H1 (cell line): ENCODE data around the gene CARD16. TPM values are rescaled to one million over a fixed set of nuclear protein-coding genes. Genes with fewer than 3 reads are reported as not detected.

Experiments used
- CTCF ChIA-PET: fragments of 300-600 bp; sonication (Branson Sonifier 250); formaldehyde crosslinking; loops from one replicate; lab custom pipeline; 2021; ENCODE audit not compliant: partially characterized antibody; lab: Charles Lee
- POLR2A ChIA-PET: fragments of 300-600 bp; sonication (Branson Sonifier 250); formaldehyde crosslinking; loops from one replicate; lab custom pipeline; 2021; ENCODE audit warnings: inconsistent platforms; ENCODE audit not compliant: partially characterized antibody; lab: Charles Lee
- DNase-seq, 2 experiments: peaks; one replicate each; pipeline versions ENCODE4 v3.0.0 to v3.0.0-alpha.2; 2010 to 2022; ENCODE audit warnings: low spot score in 2 of 2, low read depth in 1 of 2, mixed read lengths in 1 of 2
- FAIRE-seq: peaks from 2 replicates; lab custom pipeline; 2011; peaks lifted over from hg19 to GRCh38; lab: Jason Lieb, UNC
- H2AFZ ChIP-seq: 2 replicates; pipeline ENCODE4 v1.8.1; 2012; ENCODE audit warnings: low read length, inconsistent platforms
- H2AK5ac ChIP-seq: 2 replicates; pipeline ENCODE4 v1.6.1; 2013; ENCODE audit warnings: low read depth, low read length
- H2BK120ac ChIP-seq: replicated peaks from 2 replicates; pipeline ENCODE3; 2013; ENCODE audit warnings: low read depth, low read length, inconsistent platforms
- H2BK12ac ChIP-seq: 2 replicates; pipeline ENCODE4 v1.6.1; 2013; ENCODE audit warnings: low read depth, low read length
- H2BK15ac ChIP-seq: 2 replicates; pipeline ENCODE4 v1.6.1; 2013; ENCODE audit warnings: low read length
- H2BK20ac ChIP-seq: 2 replicates; pipeline ENCODE4 v1.6.1; 2013; ENCODE audit warnings: low read length
- H2BK5ac ChIP-seq: 2 replicates; pipeline ENCODE4 v1.6.1; 2013; ENCODE audit warnings: low read depth, low read length
- H3K14ac ChIP-seq: 2 replicates; pipeline ENCODE4 v1.6.1; 2013; ENCODE audit warnings: inconsistent platforms; ENCODE audit not compliant: insufficient read length
- H3K18ac ChIP-seq: 2 replicates; pipeline ENCODE4 v1.6.1; 2013; ENCODE audit warnings: low read length; ENCODE audit errors: extremely low read depth
- H3K23ac ChIP-seq: 2 replicates; pipeline ENCODE4 v1.6.1; 2013; ENCODE audit warnings: inconsistent platforms; ENCODE audit not compliant: insufficient read length
- H3K23me2 ChIP-seq: 2 replicates; pipeline ENCODE4 v1.6.1; 2013; ENCODE audit warnings: low read depth, low read length
- H3K27ac ChIP-seq: 2 replicates; pipeline ENCODE4 v1.6.1; 2011; ENCODE audit warnings: low read depth, low read length, inconsistent platforms
- H3K27me3 ChIP-seq, 4 experiments: replicated peaks in 1 of 4; 1 replicate in 1 of 4; 2 replicates in 3 of 4; pipeline versions ENCODE4 v1.6.1 to v1.8.1; 2011 to 2013; ENCODE audit warnings: low read length in 3 of 4, mild to moderate bottlenecking in 3 of 4, inconsistent platforms in 2 of 4, mixed read lengths in 2 of 4, moderate library complexity in 1 of 4; ENCODE audit not compliant: control insufficient read depth in 3 of 4, insufficient read depth in 3 of 4; ENCODE audit errors: extremely low read depth in 1 of 4
- H3K36me3 ChIP-seq, 4 experiments: 2 replicates each; pipeline versions ENCODE4 v1.6.1 to v1.8.1; 2011 to 2013; ENCODE audit warnings: mild to moderate bottlenecking in 4 of 4, low read length in 3 of 4, moderate library complexity in 2 of 4, control low read depth in 1 of 4, inconsistent platforms in 1 of 4; ENCODE audit not compliant: insufficient read depth in 4 of 4, control insufficient read depth in 2 of 4
- H3K4ac ChIP-seq: replicated peaks from 2 replicates; pipeline ENCODE3; 2013; ENCODE audit warnings: low read length, low read depth, mixed read lengths, inconsistent platforms; ENCODE audit not compliant: insufficient read length
- H3K4me1 ChIP-seq, 4 experiments: replicated peaks in 1 of 4; 1 replicate in 1 of 4; 2 replicates in 3 of 4; pipeline versions ENCODE4 v1.6.1 to v1.8.1; 2011 to 2013; ENCODE audit warnings: low read length in 3 of 4, inconsistent platforms in 2 of 4, mixed read lengths in 1 of 4; ENCODE audit not compliant: insufficient read depth in 4 of 4, control insufficient read depth in 3 of 4
- H3K4me2 ChIP-seq, 2 experiments: 2 replicates each; pipeline versions ENCODE4 v1.6.1 to v1.8.1; 2011 to 2013; ENCODE audit warnings: low read depth in 2 of 2, low read length in 2 of 2, control low read depth in 1 of 2, inconsistent platforms in 1 of 2, mild to moderate bottlenecking in 1 of 2; ENCODE audit not compliant: insufficient read depth in 1 of 2
- H3K4me3 ChIP-seq, 4 experiments: fragments of 200-600, 300-600 bp in 1 of 4; sonication (generic), shearing (Covaris generic), sonication (Bioruptor Twin) in 1 of 4; 2 replicates each; pipeline versions ENCODE4 v1.5.1 to v1.8.1; 2011 to 2016; ENCODE audit warnings: low read length in 4 of 4, low read depth in 3 of 4, control low read depth in 2 of 4, inconsistent platforms in 2 of 4, mild to moderate bottlenecking in 2 of 4, mixed read lengths in 1 of 4, moderate library complexity in 1 of 4; ENCODE audit not compliant: insufficient read depth in 2 of 4; ENCODE audit errors: extremely low read depth in 1 of 4
- H3K56ac ChIP-seq: replicated peaks from 2 replicates; pipeline ENCODE3; 2013; ENCODE audit warnings: low read depth, mild to moderate bottlenecking, mixed read lengths, low read length, inconsistent platforms; ENCODE audit not compliant: insufficient read length
- H3K79me1 ChIP-seq: 2 replicates; pipeline ENCODE4 v1.6.1; 2013; ENCODE audit warnings: low read depth, low read length, control low read depth
- H3K79me2 ChIP-seq, 2 experiments: 2 replicates each; pipeline versions ENCODE4 v1.6.1 to v1.8.1; 2012 to 2013; ENCODE audit warnings: low read length in 2 of 2, mild to moderate bottlenecking in 2 of 2, inconsistent platforms in 1 of 2; ENCODE audit not compliant: insufficient read depth in 2 of 2, control insufficient read depth in 1 of 2
- H3K9ac ChIP-seq, 4 experiments: replicated peaks in 1 of 4; 1 replicate in 1 of 4; 2 replicates in 3 of 4; pipeline versions ENCODE4 v1.6.1 to v1.8.1; 2011 to 2013; ENCODE audit warnings: low read depth in 3 of 4, low read length in 3 of 4, control low read depth in 2 of 4, mild to moderate bottlenecking in 2 of 4, moderate library complexity in 2 of 4, inconsistent platforms in 1 of 4; ENCODE audit errors: extremely low read depth in 1 of 4
- H3K9me3 ChIP-seq, 2 experiments: 2 replicates each; pipeline versions ENCODE4 v1.6.1 to v1.8.1; 2012 to 2013; ENCODE audit warnings: mild to moderate bottlenecking in 2 of 2, moderate library complexity in 2 of 2, control low read depth in 1 of 2, inconsistent platforms in 1 of 2, low read depth in 1 of 2, low read length in 1 of 2, mixed read lengths in 1 of 2; ENCODE audit not compliant: insufficient read depth in 2 of 2
- H4K20me1 ChIP-seq, 2 experiments: replicated peaks in 1 of 2; 2 replicates each; pipeline versions ENCODE3 to v1.8.1; 2011 to 2013; ENCODE audit warnings: inconsistent platforms in 2 of 2, low read length in 2 of 2, mild to moderate bottlenecking in 1 of 2; ENCODE audit not compliant: insufficient read depth in 2 of 2, control insufficient read depth in 1 of 2
- H4K5ac ChIP-seq: 2 replicates; pipeline ENCODE4 v1.6.1; 2013; ENCODE audit warnings: low read length, low read depth, mixed read lengths, inconsistent platforms; ENCODE audit not compliant: insufficient read length
- H4K8ac ChIP-seq: 2 replicates; pipeline ENCODE4 v1.8.0; 2013; ENCODE audit warnings: mild to moderate bottlenecking, moderate library complexity, low read length, inconsistent platforms; ENCODE audit not compliant: insufficient read depth; ENCODE audit errors: extremely low read depth
- H4K91ac ChIP-seq: replicated peaks from 2 replicates; pipeline ENCODE3; 2013; ENCODE audit warnings: low read length, mixed read lengths, inconsistent platforms; ENCODE audit not compliant: insufficient read length
- BACH1 ChIP-seq: IDR thresholded peaks from 2 replicates; pipeline ENCODE4 v1.6.1; 2012; ENCODE audit warnings: low read length, improper control_type of control experiment
- CBX5 ChIP-seq: fragments of 300-800, 300-1000 bp; sonication (generic); IDR thresholded peaks from 2 replicates; pipeline ENCODE4 v1.7.1; 2016; ENCODE audit warnings: antibody characterized with exemption, low read length, low read depth
- CHD2 ChIP-seq: IDR thresholded peaks from 2 replicates; pipeline ENCODE4 v1.6.1; 2012; ENCODE audit warnings: low read length, improper control_type of control experiment
- EGR1 ChIP-seq: IDR thresholded peaks from 2 replicates; pipeline ENCODE4 v1.6.1; 2011; ENCODE audit warnings: low read depth, low read length, borderline replicate concordance
- GTF2F1 ChIP-seq: IDR thresholded peaks from 2 replicates; pipeline ENCODE4 v1.6.1; 2012; ENCODE audit warnings: low read depth, low read length, improper control_type of control experiment, borderline replicate concordance
- HDAC2 ChIP-seq, 2 experiments: fragments of 300-600 bp in 1 of 2; sonication (generic) in 1 of 2; IDR thresholded peaks; 2 replicates each; pipeline ENCODE4 v1.6.1; 2011 to 2012; ENCODE audit warnings: low read depth in 2 of 2, low read length in 2 of 2, mild to moderate bottlenecking in 2 of 2, moderate library complexity in 2 of 2, borderline replicate concordance in 1 of 2, inconsistent platforms in 1 of 2
- KDM4A ChIP-seq: IDR thresholded peaks from one replicate; pipeline ENCODE4 v1.7.1; 2012; ENCODE audit warnings: low read depth, mild to moderate bottlenecking, moderate library complexity, low read length, inconsistent platforms; ENCODE audit not compliant: severe bottlenecking
- PHF8 ChIP-seq: fragments of 200-600 bp; sonication (generic); conservative IDR thresholded peaks from 2 replicates; pipeline ENCODE4 v1.7.1; 2012; ENCODE audit warnings: low read depth, mild to moderate bottlenecking, inconsistent platforms, low read length, moderate library complexity
- SIN3A ChIP-seq, 2 experiments: IDR thresholded peaks in 1 of 2; conservative IDR thresholded peaks in 1 of 2; 2 replicates each; pipeline ENCODE4 v1.6.1; 2011 to 2012; ENCODE audit warnings: low read length in 2 of 2, improper control_type of control experiment in 1 of 2, low read depth in 1 of 2, mild to moderate bottlenecking in 1 of 2
- SUZ12 ChIP-seq: fragments of 200-600 bp; sonication (generic); IDR thresholded peaks from 2 replicates; pipeline ENCODE4 v1.6.1; 2012; ENCODE audit warnings: mild to moderate bottlenecking, inconsistent platforms, low read length, moderate library complexity, mixed read lengths
- WGBS, 2 experiments: shearing (Covaris generic) in 1 of 2; methylation state at CpG; one replicate each; pipeline versions ENCODE4 v1.1.6 to v1.1.7; 2013 to 2015; ENCODE audit warnings: low lambda C conversion rate in 2 of 2, mixed read lengths in 2 of 2, inconsistent platforms in 1 of 2, low coverage in 1 of 2, missing lambda C conversion rate in 1 of 2; ENCODE audit not compliant: insufficient replicate concordance in 2 of 2, insufficient coverage in 1 of 2, insufficient read length in 1 of 2; ENCODE audit errors: extremely low coverage in 1 of 2, missing lambda C conversion rate in 1 of 2; 5-methylcytosine and 5-hydroxymethylcytosine counted together
- polyA plus RNA-seq, 7 experiments: library from polyadenylated mRNA; depleted of rRNA in 3 of 7; stranded (reverse) in 5 of 7; unstranded in 2 of 7; fragments of >200 nt in 5 of 7; fragments of 200-250 nt in 2 of 7; gene quantifications; 1 replicate in 5 of 7; 2 replicates in 1 of 7; 4 replicates in 1 of 7; pipeline versions ENCODE4 v1.2.1 to v1.2.3, GENCODE V29; 2011 to 2013; ENCODE audit warnings: missing spikeins in 2 of 7, mixed read lengths in 2 of 7
- total RNA-seq: library from RNA; stranded (reverse); fragmentation: NEBNext Ultra II Directional; extraction: Animal tissue kit (Norgen Biotek cat#: 25700); gene quantifications from 2 replicates; pipeline ENCODE4 v1.2.1, GENCODE V29; 2021
- TF ChIP-seq, protein P1 (sequence below): IDR thresholded peaks from 2 replicates; pipeline ENCODE4 v1.6.1; 2012; ENCODE audit warnings: inconsistent platforms

CARD16 gene
- total and polyA plus RNA-seq, 2 of the 8 experiments (the other 6 are each of a cell fraction or from before 2014, with no cell fraction given): not detected

DNA sequence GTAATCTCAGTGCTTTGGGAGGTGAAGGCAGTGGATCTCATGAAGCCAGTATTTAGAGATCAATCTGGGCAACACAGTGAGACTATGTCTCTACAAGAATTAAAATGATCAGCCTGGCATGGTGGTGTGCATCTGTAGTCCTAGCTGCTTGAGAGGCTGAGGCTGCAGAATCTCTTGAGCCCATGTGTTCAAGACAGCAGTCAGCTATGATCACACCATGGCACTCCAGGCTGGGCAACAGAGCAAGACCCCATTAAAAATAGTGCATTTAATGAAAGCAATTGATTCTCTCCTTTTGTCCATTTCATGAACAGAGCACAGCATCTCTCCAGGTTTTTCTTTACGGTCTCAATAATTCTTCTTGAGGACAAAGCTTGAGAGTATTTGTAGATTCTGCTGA is 11.3 kb upstream of the CARD16 start:
- Histone ChIP-seq H2AFZ (no peak overlapping the region), H4K8ac (no peak overlapping the region), H2BK120ac (no peak overlapping the region), H4K20me1 (no peaks in the 10 kb centered on the region), H2BK5ac (no peak overlapping the region), H3K27me3 (no peaks in the 10 kb centered on the region), H3K4me2 (no peak overlapping the region), H3K4me1 (no peaks in the 10 kb centered on the region), H3K4me3 (no peak overlapping the region), H3K18ac (no peak overlapping the region), H4K5ac (no peak overlapping the region), H3K23ac (no peak overlapping the region), H3K9ac (no peak overlapping the region), H3K23me2 (no peaks in the 10 kb centered on the region), H2BK12ac (no peak overlapping the region), H2BK15ac (no peak overlapping the region), H4K91ac (no peak overlapping the region), H2BK20ac (no peak overlapping the region), H3K14ac (no peak overlapping the region), H3K27ac (no peak overlapping the region), H3K79me1 (no peaks in the 10 kb centered on the region), H2AK5ac (no peak overlapping the region), H3K56ac (no peak overlapping the region), H3K79me2 (no peaks in the 10 kb centered on the region), H3K36me3 (no peaks in the 10 kb centered on the region), H3K4ac (no peak overlapping the region), H3K9me3 (no peaks in the 10 kb centered on the region)
- ChIA-PET POLR2A (no interaction called here), CTCF (interaction anchor here (0.5 to 1.1 kb wide), 3 partner anchors 14 to 111 kb away, joined by 3 read pairs; no protein-coding TSS in a partner anchor)
- DNase-seq: no peak
- TF ChIP-seq CBX5: no peak
- no peak for TF ChIP-seq CHD2
- TF ChIP-seq BACH1: no peak
- TF ChIP-seq SUZ12: no peak
- no peak for TF ChIP-seq KDM4A
- TF ChIP-seq, protein P1, sequence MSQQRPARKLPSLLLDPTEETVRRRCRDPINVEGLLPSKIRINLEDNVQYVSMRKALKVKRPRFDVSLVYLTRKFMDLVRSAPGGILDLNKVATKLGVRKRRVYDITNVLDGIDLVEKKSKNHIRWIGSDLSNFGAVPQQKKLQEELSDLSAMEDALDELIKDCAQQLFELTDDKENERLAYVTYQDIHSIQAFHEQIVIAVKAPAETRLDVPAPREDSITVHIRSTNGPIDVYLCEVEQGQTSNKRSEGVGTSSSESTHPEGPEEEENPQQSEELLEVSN: no peak
- no peak for TF ChIP-seq EGR1
- TF ChIP-seq PHF8: no peak
- TF ChIP-seq HDAC2 (IDR thresholded peaks at IDR 0.05; ENCODE audit: borderline replicate concordance in 1 of 2, low read depth in 2 of 2, low read length in 2 of 2): no peak
- TF ChIP-seq GTF2F1: no peak
- TF ChIP-seq SIN3A (conservative IDR thresholded peaks at IDR 0.05 in 1 of 2, IDR thresholded peaks at IDR 0.05 in 1 of 2; ENCODE audit: low read depth in 1 of 2, low read length in 2 of 2): no peak
- FAIRE-seq: no peak
- 92% methylated on average over 1 of the region's 1 CpG; no CpG with 5 or more reads in 1 of the 2 experiments for whole genome bisulfite sequencing, 2 experiments
